ENCODE measurements around the gene GSE1.

Gene GSE1

DNA sequence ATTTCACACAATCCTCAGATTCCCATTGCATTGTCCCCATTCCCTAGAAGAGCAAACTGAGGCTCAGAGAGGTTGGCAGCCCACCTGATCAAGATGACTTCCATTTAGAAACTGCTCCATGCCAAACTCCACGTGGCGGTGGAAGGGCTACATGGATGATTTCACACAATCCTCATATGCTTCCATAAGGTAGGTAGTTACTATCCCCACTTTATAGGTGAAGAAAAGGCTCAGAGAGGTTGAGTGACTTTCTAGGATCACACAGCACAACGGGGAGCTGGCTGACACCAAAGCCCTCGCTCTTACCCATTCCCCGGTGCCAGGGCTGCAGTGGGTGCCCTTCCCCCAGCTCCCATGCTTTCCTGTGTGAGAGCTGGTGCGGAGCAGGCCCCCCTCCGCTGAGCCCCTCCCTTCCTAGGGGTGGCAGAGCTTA is 85.4 kb downstream of the GSE1 start:
- H3K36me3 ChIP-seq (ENCODE audit: insufficient read depth, low read length): no peaks in the 10 kb centered on the region
- no peaks in the 10 kb centered on the region for H3K9me3 ChIP-seq (ENCODE audit: low read length)
- no peaks in the 10 kb centered on the region for H3K4me1 ChIP-seq (ENCODE audit: insufficient read depth, low read length)
- no peak overlapping the region for H3K4me3 ChIP-seq (ENCODE audit: low read length)
- H2AFZ ChIP-seq (ENCODE audit: low read depth, low read length): no peak overlapping the region
- no peaks in the 10 kb centered on the region for H3K27me3 ChIP-seq (ENCODE audit: insufficient read depth, low read length)

DNA sequence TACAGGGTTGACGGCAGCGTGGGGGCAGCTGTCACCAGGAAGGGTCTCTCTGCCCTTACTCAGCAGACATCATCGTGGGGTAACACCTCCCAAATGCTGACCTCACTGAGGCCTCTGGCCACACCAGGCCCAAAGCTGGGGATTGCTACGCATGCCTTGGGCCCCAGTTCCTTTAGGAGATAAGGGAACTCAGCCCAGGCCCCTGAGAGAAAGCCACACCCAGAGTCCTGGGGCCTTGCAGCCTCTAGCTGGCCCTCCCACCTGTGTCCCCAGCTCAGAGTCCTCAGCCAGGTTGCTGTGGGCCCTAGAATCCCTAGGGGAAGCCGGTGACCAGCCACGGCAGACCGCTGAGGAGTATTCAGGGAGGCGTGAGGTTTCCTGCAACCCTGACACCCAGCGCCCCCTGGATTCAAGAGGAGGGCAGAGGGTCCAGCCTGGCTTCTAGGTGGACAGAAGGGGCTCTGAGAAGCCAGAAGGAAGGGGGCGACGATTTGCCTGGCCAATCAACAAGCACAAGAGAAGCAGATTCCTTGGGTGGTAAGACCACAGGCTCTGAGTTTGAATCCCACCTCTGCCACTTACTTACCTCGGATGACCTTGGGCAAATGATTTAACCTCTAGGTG is 85.9 kb downstream of the GSE1 start:
- Histone ChIP-seq H3K36me3 (ENCODE audit: insufficient read depth, low read length) (no peaks in the 10 kb centered on the region), H3K4me1 (ENCODE audit: insufficient read depth, low read length) (no peaks in the 10 kb centered on the region), H2AFZ (ENCODE audit: low read depth, low read length) (no peak overlapping the region), H3K4me3 (ENCODE audit: low read length) (no peak overlapping the region), H3K9me3 (ENCODE audit: low read length) (no peaks in the 10 kb centered on the region), H3K27me3 (ENCODE audit: insufficient read depth, low read length) (no peaks in the 10 kb centered on the region)

DNA sequence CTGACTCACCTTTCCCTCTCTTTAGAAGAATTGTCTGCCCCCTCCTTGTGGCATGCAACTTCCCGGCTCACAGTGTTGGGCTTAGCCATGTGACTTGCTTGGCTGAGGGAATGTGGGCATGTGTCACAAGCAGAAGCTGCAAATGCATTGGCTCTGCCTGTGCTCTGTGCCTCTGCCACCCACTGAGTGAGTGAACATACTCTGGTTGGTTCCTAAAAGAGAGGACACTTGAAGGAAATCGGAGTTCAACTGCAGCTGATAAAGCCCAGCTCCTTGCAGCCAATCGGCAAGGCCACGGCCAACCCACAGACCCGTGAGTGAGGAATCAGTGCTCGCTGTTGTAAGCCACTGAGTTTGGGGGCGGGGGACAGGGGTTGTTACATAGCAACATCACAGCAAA is 86.5 kb downstream of the GSE1 start:
- H3K4me1 ChIP-seq (ENCODE audit: insufficient read depth, low read length): no peaks in the 10 kb centered on the region
- H3K36me3 ChIP-seq (ENCODE audit: insufficient read depth, low read length): no peaks in the 10 kb centered on the region
- no peak overlapping the region for H3K4me3 ChIP-seq (ENCODE audit: low read length)
- no peaks in the 10 kb centered on the region for H3K27me3 ChIP-seq (ENCODE audit: insufficient read depth, low read length)
- H2AFZ ChIP-seq (ENCODE audit: low read depth, low read length): no peak overlapping the region
- no peaks in the 10 kb centered on the region for H3K9me3 ChIP-seq (ENCODE audit: low read length)

DNA sequence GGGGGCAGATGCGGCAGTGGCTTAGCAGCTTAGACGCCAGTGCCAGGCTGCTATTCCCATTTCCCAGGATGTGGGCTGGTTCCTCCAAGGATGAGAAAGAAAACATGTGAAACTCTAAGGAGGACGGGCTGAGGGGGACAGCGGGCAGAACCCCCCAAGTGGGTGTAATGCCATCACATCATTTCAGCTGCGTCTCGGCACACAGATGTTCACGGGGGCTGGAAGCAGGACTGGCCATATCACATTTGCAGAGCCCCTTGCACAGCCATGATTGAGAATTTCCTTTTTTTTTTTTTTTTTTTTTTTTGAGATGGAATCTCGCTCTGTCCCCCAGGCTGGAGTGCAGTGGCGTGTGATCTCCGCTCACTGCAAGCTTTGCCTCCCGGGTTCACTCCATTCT is 90.9 kb downstream of the GSE1 start:
- Histone ChIP-seq H3K4me1 (ENCODE audit: insufficient read depth, low read length) (no peaks in the 10 kb centered on the region), H3K9me3 (ENCODE audit: low read length) (no peaks in the 10 kb centered on the region), H3K27me3 (ENCODE audit: insufficient read depth, low read length) (no peaks in the 10 kb centered on the region), H2AFZ (ENCODE audit: low read depth, low read length) (no peak overlapping the region), H3K4me3 (ENCODE audit: low read length) (no peak overlapping the region), H3K36me3 (ENCODE audit: insufficient read depth, low read length) (no peaks in the 10 kb centered on the region)

DNA sequence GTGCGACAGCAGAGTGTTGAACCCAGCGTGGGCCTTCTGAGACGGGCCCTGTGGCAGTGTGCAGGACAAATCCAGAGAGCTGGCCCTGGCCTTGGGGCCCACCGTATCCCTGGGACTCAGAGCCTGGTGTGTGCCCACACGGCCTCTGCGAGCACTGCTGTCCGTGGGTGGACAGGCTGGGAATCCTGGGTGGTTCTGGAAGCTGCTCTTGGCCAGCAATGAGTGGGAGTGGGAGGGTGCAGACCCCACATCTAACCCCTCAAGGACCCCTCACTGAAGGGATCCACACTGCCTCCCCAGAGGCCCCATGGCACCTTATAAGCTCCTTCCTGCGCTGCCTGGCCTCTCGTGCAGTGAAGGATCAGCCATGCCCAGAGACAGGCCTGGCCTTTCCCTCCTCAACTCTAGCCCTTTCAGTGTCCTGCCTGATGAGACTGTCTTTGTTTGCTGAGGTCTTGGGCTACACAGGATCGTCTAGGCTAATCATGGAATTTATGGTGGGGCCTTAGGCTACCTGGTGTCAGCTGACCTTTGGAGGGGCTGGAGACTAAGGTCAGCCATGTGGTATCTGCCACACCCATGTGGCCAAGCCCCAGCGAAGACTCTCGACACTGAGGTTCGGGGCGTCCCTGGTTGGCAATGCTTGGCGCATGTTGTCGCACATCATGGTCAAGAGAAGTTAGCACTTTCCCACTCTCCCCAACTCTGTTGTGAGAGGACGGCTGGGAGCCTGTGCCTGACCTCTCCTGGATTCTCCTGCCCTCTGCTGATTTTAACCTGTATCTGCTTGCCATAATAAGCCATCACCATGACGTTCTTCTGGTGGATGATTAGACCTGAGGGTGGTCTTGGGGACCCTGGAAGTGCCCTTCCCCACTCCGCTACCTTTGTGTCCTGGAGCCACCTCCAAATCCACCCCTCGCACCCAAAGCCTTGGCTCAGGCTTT is 92.1 kb downstream of the GSE1 start:
- H3K4me1 ChIP-seq (ENCODE audit: insufficient read depth, low read length): no peaks in the 10 kb centered on the region

DNA sequence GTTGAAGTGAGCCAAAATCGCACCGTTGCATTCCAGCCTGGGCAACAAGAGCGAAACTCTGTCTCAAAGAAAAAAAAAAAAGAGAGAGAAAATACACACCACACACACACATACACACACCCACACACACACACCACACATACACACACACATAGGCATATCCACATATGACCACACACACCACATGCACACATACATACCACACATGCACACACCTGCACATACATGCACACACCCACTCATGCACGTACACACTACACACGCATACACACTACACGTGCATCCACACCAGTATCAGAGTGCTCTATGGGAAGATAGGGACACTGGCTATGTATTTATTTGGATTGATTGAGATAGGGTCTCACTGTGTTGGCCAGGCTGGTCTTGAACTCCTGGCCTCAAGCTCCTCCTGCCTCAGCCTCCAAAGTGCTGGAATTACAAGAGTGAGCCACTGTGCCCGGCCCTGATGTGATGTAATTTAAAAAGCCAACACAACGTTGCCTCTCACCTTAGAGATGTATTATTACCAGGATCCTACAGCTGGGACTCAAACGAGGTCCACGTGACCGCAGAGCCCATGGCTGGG is 93.4 kb downstream of the GSE1 start:
- Histone ChIP-seq H2AFZ (ENCODE audit: low read depth, low read length) (no peak overlapping the region), H3K27me3 (ENCODE audit: insufficient read depth, low read length) (no peaks in the 10 kb centered on the region), H3K9me3 (ENCODE audit: low read length) (no peaks in the 10 kb centered on the region), H3K36me3 (ENCODE audit: insufficient read depth, low read length) (no peaks in the 10 kb centered on the region), H3K4me3 (ENCODE audit: low read length) (no peak overlapping the region), H3K4me1 (ENCODE audit: insufficient read depth, low read length) (peaks cover 2% of the 10 kb centered on the region)

More for the DNA sequence above, 92.1 kb downstream of the GSE1 start:
- Histone ChIP-seq H2AFZ (ENCODE audit: low read depth, low read length) (no peak overlapping the region), H3K36me3 (ENCODE audit: insufficient read depth, low read length) (no peaks in the 10 kb centered on the region), H3K4me3 (ENCODE audit: low read length) (no peak overlapping the region), H3K9me3 (ENCODE audit: low read length) (no peaks in the 10 kb centered on the region), H3K27me3 (ENCODE audit: insufficient read depth, low read length) (no peaks in the 10 kb centered on the region)

DNA sequence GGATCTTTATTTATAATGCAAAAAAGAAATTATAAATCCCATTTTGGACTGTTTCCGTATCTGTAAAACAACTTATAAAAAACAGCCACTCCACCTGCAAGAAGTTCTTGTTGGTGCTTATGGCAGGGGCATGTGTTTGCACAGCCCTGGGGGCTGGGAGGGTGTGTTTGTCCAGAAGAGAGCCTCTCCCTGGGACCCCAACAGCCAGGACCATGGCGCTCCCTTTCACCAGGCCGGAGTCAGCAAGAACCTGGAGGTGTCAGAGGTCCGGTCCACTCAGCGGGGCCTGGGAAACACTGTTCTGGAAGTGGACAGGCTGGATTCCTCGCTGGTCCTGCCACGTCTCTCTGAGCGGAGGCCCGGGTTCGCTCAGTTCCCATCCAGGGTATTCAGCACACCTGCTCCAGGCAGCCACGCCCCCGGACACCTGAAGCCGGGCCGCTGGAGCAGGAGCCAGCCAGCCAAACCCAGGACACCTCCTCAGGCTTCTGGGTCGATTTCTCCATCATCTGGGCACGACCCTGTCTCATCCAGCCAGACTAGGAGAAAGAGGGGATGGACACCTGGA is 94.5 kb downstream of the GSE1 start:
- Histone ChIP-seq H3K4me1 (ENCODE audit: insufficient read depth, low read length) (peaks cover 2% of the 10 kb centered on the region), H3K36me3 (ENCODE audit: insufficient read depth, low read length) (no peaks in the 10 kb centered on the region), H3K27me3 (ENCODE audit: insufficient read depth, low read length) (no peaks in the 10 kb centered on the region), H3K9me3 (ENCODE audit: low read length) (peaks cover 5% of the 10 kb centered on the region), H3K4me3 (ENCODE audit: low read length) (no peak overlapping the region), H2AFZ (ENCODE audit: low read depth, low read length) (no peak overlapping the region)

DNA sequence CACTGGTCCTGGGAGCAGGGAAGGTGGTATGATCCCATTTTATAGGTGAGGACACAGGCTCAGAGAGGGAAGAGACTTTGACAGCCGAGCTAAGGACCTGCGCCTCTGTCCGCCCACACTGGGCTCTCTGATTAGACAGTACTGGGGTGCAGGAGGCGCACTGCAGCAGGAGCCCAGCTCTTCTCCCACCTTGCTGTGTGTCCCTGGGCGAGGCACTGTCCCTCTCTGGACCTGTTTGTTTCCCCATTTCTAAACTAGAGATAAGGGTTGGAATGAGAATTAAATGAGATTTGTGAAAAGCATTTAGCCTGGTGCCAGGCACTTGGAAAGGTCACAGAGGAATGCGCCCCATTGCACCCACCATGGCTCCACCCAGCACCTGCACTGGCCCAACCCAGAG is 95.2 kb downstream of the GSE1 start:
- Histone ChIP-seq H3K4me1 (ENCODE audit: insufficient read depth, low read length) (peaks cover 2% of the 10 kb centered on the region), H3K4me3 (ENCODE audit: low read length) (no peak overlapping the region), H3K36me3 (ENCODE audit: insufficient read depth, low read length) (no peaks in the 10 kb centered on the region), H2AFZ (ENCODE audit: low read depth, low read length) (no peak overlapping the region), H3K9me3 (ENCODE audit: low read length) (peaks cover 5% of the 10 kb centered on the region), H3K27me3 (ENCODE audit: insufficient read depth, low read length) (no peaks in the 10 kb centered on the region)

DNA sequence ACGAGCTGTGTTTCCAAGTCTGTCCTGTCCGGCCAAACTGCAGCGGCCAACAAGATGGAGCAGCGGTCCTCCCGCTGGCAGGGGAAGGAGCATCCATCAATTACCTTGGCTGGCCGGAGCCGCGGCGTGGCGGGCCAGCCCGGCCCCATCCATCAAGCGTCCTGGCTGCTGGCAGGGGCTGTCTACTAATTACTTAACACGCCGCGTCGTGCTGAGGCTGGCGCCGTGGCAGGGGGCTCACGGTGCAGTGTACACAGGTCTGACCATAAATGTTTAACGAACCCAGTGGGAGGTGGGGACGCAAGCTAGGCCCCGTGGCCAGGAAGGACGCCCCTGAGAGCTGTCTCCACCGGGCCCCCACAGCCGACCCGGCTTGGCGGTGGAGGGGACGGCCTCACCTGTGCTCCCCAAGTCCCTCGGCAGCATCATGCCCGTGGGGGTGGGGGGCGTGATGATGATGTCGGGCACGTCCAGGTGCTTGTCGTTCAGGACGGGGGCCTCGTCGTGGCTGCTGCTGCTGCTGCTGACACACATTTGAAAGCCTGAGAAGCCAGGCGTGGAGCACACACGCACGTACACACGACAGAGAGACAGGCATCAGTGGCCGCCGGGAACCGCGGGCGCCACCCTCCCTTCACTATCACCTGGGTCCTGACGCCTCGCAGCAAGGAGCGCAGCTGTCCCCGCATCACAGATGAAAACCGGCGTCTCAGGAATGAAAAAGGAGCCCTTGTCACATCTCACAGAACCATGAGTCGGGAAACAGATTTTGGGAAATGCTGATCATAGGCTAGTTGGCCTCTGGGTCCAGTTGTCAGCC is 96.9 kb downstream of the GSE1 start:
- Histone ChIP-seq H3K36me3 (ENCODE audit: insufficient read depth, low read length) (no peaks in the 10 kb centered on the region), H3K27me3 (ENCODE audit: insufficient read depth, low read length) (no peaks in the 10 kb centered on the region), H3K9me3 (ENCODE audit: low read length) (peaks cover 5% of the 10 kb centered on the region), H3K4me3 (ENCODE audit: low read length) (no peak overlapping the region), H2AFZ (ENCODE audit: low read depth, low read length) (no peak overlapping the region), H3K4me1 (ENCODE audit: insufficient read depth, low read length) (peaks cover 4% of the 10 kb centered on the region)

DNA sequence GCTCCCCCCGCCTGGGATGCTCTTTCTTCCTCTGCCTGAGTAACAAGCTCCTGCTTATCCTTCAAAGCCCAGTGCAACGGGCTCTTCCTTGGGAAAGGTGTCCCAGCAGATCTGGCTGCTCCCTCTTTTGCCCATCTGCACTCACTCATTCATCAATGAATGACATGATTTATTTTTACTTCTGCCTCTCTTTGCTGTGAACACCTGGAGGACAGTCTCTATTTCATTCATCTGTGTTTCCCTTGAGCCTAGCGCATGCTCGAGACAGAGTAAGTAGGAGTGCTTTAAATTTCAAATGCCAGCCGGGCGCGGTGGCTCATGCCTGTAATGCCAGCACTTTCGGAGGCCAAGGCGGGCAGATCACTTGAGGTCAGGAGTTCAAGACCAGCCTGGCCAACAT is 97.6 kb downstream of the GSE1 start:
- H2AFZ ChIP-seq (ENCODE audit: low read depth, low read length): no peak overlapping the region
- no peaks in the 10 kb centered on the region for H3K27me3 ChIP-seq (ENCODE audit: insufficient read depth, low read length)

DNA sequence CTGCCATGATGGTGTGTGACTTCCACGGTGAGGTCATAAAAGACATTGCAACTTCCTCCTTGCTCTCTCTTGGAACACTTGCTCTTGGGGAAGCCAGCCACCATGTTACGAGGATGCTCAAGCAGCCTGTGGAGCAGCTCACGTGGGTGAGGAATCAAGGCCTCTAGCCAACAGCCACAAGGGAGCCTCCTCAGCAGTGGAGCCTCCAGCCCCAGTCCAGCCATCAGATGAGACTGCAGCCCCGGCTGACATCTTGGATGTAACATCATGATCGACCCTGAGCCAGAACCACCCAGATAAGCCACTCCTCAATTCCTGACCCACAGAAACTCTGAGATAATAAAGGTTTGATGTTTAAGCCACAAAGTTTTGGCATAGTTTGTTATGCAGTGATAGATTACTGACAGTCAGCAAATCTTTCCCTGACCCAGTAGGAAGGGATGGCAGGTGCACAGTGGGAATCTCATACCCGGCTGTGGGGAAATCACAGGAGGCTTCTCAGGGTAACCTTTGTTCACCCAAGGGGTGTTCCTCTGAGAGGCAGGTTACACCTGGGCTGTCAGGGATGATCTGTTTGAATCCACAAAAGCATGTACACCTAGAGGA is 99.0 kb downstream of the GSE1 start:
- no peak overlapping the region for H3K4me3 ChIP-seq (ENCODE audit: low read length)
- no peaks in the 10 kb centered on the region for H3K27me3 ChIP-seq (ENCODE audit: insufficient read depth, low read length)
- H2AFZ ChIP-seq (ENCODE audit: low read depth, low read length): no peak overlapping the region
- no peaks in the 10 kb centered on the region for H3K36me3 ChIP-seq (ENCODE audit: insufficient read depth, low read length)
- H3K4me1 ChIP-seq (ENCODE audit: insufficient read depth, low read length): peaks cover 25% of the 10 kb centered on the region
- H3K9me3 ChIP-seq (ENCODE audit: low read length): peaks cover 5% of the 10 kb centered on the region

More for the DNA sequence above, 97.6 kb downstream of the GSE1 start:
- no peak overlapping the region for H3K4me3 ChIP-seq (ENCODE audit: low read length)
- peaks cover 5% of the 10 kb centered on the region for H3K9me3 ChIP-seq (ENCODE audit: low read length)
- peaks cover 12% of the 10 kb centered on the region for H3K4me1 ChIP-seq (ENCODE audit: insufficient read depth, low read length)
- no peaks in the 10 kb centered on the region for H3K36me3 ChIP-seq (ENCODE audit: insufficient read depth, low read length)

DNA sequence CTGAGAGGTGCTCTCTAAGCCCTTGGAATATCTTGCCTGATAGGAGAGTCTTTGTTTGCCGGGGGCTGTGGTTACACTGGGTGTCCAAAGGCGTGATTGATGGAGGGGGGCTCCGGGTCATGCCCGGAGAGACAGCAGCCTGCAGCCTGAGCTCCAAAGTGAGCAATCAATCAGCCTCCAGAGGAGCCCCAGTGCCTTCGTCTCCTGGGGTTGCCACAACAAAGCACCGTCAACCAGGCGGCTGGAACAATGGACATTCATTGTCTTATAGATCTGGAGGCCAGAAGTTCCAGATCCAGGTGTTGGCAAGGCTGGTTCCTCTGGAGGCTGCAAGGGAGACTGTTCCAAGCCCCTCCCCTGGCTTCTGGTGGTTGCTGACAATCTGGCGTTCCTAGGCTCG is 99.7 kb downstream of the GSE1 start:
- no peak overlapping the region for H3K4me3 ChIP-seq (ENCODE audit: low read length)
- no peaks in the 10 kb centered on the region for H3K27me3 ChIP-seq (ENCODE audit: insufficient read depth, low read length)
- H3K4me1 ChIP-seq (ENCODE audit: insufficient read depth, low read length): peaks cover 32% of the 10 kb centered on the region
- peaks cover 5% of the 10 kb centered on the region for H3K9me3 ChIP-seq (ENCODE audit: low read length)
- no peak overlapping the region for H2AFZ ChIP-seq (ENCODE audit: low read depth, low read length)
- no peaks in the 10 kb centered on the region for H3K36me3 ChIP-seq (ENCODE audit: insufficient read depth, low read length)
